NAMALWA (cell line): Measurements from ENCODE around the gene SLC1A2.

Experiments
- DNase-seq: peaks from one replicate; pipeline ENCODE4 v3.0.0-alpha.2; 2015; ENCODE audit warnings: low spot score

Gene SLC1A2

DNA sequence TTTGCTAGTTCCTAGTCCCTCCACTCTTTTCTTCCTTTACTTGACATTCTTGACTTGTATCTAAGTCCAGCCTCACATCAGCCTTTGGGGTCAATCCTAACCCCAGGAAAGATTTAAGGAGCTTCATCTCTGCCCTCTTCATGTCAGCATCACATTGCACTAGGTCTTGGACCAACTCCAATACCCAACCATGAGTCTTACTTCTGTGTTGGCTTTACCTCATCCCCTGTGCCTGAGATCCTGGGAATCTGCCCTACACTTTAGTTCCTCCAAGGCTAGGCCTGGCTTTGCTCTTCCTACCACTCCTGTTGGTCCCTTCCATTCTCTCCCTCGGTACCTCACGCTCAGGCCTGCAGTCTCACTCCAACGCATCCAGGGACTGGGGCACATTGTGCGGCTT is 117.0 kb downstream of the SLC1A2 start:
- no peak for DNase-seq

DNA sequence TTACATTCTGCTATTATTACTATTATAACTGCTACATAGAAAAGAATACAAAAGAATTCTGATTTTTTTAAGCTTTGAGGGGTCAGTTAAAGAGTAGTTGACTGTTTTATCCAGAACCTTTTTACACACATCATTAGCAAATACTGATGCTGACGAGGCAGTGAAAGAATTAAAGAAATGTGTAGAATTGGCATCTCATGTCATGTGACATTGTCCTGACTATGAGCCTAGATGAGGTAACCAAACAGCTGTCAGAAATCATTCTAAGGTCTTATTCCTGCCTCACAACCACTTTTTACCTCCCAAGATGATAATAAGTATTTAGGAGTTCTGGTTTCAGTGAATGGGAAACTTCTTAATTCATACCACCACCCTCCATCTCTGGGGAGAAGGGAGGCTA is 121.0 kb downstream of the SLC1A2 start:
- DNase-seq = no peak

DNA sequence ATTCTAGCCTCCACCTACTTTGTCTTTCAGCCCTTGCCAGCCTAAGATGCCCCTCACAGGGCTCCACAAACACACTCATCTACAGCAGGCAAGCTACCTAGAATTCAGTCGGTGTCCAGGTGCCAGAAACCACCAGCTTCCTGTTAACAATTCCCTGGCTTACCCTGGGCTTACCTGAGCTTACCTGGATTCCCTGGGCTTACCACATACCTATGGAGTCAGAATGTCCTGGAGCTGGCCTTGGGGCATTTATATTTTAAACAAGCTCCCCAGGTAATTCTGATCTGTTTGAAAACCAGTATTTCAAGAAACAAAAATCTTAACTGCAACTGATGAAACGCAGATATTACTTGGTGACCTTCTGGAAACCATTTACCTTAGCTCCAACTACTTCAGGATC is 123.6 kb downstream of the SLC1A2 start:
- no peak for DNase-seq

DNA sequence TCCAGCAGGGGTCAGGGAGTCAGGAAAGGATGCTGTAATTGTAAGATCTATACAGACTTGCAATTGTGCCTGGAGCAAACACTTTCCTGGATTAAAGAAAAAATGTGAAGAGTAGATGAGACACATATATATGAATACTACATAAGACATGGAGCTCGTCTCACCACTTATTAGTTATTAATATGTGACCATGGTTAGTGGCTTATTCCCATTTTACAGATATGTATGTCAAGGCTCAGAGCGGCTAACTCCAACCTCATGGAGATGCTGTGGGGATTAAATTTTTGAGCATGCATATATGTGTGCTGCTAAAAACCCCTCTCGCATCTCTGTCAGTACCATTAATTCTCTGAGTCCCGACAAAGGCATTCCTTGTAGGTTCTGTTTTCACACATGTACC is 125.7 kb downstream of the SLC1A2 start:
- DNase-seq = no peak

DNA sequence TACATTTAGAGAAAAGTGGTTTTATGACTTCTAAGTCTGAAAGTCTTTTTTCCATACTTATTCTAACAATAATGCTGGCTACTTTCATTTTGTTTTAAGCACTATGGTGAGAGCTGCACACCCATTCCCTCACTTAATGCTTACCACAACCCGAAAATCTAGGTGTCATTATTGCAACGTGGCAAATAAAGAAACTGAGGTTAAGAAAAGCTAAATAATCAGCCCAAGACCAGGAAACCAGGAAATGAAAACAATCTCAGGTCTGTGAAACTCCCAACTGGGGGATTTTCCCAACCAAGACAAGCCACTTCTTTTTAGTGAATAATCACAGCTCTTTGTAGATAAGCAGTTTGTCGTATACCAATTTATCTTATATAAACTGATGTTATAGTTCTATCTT is 126.3 kb downstream of the SLC1A2 start:
- no peak for DNase-seq

DNA sequence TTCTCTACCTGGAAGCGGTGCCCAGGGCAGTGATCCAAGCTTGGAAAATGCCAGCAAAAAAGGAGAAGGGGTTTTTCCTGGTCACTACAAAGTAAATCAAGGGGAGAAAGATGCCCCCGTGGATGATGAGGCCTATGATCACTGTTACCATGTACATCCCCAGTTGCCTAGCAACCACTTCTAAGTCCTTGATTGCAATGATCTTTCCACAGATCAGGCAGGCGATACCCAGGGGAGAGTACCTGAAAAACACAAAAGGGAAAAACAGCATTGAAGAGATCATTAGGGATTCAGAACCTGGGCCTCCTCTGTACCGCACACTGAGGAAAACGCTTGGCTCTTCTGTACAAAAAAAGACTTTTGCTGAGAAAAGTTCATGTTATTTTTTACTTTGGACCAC is 127.1 kb downstream of the SLC1A2 start:
- DNase-seq = no peak

DNA sequence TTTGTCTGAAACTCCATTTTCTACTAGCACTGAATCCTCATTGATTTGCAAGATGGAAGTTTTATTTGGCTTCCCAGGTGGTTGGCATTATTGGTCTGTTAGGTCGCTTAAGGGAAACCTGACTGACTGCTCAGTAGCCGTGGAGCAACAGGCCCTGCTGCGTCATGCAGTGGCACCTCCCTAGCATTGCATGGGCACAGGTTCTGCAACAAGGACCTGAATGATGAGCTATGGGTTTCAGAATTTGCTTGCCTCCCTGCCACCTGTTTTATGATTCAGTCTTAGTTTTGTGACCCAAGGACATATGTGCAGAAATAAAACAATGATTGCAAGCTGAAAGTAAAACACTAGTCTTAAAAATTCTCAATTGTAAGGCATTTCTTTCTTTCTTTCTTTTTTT is 128.5 kb downstream of the SLC1A2 start:
- no peak for DNase-seq

DNA sequence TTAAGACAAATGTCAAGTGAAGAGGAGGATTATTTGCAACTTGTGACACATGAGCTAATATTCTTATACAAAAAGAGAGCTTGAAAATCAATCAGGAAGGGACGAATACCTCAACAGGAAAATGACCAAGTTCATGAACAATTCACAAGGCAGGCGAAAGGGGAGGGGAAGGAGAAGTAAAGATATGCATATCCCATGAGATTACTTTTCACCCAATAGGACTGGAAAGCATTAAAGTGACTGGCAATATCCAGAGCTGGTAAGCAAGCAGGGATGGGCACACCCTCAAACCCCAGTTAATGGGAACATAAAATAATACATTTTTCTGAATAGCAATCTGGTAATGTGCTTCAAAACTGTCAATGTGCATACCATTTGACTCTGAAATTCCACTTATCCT is 129.5 kb downstream of the SLC1A2 start:
- no peak for DNase-seq

DNA sequence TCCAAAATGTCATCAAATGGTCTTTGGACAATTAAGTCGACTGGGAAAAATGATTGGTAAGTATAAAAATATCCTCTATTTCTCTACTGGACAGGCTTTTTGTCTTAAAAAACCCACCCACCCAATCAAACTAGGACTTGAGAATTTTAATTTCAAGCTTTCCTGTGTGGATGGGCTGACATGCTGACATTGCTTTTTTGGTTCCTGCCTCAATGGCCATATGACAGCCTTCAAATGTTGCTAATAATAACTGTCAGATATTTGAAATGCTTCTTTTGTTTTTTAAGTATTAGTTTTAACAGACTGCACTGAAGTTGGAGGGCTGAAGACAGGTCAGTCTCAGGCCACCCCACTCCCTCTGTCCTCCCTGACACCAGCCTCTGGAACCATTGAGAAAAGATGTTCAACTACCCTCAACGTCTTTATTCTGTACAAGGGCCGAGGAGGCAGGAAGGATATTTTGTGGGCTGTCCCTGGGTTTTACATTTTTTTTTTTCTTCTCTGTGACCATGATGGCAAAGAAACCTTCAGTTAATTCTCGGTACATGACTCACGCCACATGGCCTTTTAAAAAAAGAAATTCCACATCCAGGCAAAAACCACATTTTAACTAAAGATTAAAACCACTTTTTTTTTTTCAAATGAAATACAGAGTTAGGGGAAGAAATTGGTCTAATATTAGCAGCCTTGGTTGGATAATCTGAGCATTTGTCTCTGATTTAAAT is 130.4 kb downstream of the SLC1A2 start:
- DNase-seq = no peak

DNA sequence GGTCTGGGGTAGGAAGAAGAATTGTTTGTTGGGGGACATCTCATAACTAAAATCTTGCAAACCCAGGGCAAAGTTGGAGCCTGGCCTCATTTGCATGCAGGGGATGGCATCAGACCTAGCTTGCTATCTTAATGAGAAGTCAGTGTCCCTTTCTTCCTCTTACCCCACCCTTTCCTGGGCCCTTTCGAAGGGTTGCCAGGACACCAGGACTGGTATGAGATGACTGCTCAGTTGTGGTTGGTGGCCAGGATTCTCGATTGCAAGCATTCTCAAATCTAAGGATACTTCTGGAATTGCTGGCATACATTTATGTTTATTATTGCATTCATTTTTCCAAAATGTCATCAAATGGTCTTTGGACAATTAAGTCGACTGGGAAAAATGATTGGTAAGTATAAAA is 131.0 kb downstream of the SLC1A2 start:
- DNase-seq = no peak

DNA sequence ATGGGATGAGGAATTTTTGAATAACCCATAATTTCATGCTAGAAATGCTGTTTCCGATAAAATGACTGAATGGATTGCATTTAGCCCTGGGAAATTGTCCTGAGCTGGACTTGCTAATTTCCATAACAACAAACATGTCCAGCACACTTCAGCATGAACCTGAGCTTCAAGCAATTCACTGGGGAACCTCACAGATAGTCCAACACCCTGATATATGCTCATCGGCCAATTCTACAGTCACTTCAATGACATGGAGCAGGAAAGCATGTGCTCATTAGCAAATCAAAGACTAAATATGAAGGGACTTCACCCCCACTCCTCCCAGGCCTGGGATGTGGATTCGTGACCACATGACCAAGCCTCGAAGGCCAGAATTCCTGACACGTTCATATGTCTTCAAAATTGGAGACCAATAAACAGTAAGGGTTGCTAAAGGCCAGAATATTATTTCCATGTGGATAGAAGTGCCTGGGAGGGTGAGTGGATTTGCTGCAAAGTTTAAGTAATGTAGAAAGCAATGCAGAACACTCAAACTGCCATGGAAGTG is 131.9 kb downstream of the SLC1A2 start:
- DNase-seq = no peak

DNA sequence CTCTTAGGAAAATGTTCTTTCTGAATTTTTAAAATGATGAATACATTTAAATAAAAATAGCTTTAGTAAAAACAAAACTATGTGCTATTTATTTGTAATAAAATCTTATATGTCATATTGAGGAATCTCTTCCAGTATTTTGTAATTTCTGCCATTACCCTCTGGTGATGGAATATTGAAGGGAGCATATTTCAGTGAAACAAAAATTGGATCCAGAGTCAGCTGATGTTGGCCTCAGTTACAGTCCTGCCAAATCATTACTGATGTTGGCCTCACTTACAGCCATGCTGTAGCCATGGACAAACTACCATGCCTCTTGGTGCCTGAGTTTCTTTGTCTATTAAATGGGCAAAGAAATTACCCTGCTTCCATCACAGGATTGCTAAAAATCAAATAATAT is 133.2 kb downstream of the SLC1A2 start:
- no peak for DNase-seq

DNA sequence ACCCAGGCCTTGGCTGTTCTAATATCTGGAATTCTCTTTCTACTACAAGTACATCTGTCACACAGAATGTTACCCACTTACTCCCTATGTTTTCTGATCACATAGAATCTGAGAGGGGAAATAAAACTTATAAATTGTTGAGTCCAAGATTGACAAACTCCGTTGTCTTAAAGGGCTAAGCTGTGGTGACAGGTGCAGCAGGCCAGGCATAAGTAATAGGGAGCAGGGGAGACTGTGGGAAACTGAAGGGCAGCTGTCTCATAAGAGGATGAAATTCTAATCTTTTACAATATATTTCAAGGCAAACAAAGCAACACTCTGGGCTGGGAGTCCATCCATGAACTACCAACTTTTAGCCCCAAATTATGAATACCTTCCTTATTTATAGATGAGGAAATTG is 133.9 kb downstream of the SLC1A2 start:
- no peak for DNase-seq

DNA sequence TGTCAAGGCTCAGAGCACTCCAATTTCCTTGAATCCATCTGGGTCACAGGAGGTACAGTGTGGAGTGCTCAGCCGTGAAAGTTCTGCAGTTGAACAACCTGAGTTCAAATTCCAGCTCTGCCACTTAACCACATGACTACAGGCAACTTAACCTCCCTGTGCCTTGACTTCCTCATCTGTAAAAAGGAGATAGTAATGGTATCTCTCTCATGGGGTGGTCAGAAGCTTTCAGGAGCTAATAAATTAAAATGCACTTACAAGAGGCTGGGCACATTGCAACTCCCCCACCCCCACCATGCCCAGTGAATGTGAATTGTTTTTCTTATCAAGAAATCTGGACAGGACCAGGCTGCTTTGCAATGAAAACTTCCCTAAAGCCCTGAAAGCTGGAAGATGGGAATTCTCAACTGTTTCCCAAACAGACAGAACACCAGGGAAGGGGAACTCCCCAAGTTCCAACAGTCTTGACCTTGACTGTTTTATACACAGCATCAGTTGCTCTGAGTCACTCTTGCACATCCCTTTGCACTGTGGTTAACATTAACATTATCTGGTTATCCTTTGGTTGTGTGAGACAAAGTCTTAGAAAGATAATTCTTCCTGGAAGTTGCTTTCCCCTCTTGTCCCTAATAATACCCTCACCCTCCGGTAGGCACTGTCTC is 137.0 kb downstream of the SLC1A2 start:
- no peak for DNase-seq

DNA sequence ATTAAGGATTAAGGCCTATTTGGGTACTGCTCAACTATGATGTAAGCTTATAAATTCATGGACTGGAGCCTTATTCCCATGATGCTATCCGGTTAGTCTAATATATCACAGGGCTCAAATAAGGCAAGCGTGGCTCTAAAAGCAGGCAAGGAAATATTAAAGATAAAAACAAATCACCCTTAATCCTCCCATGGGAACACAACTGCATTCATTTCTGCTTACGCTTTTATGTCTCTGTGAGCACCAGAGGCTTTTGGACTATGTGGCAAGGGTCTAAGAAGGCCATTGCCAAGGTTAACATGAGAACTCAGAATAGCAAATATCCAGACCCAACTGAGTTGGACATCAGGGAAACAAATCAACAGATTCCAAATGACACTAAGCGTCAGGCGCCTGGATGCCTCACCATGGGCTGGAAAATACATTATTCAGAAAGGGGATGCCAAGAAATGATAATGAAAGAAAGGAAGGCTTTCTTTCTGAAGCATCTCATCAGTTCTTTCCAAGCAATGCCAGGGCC is 138.1 kb downstream of the SLC1A2 start:
- DNase-seq = no peak

DNA sequence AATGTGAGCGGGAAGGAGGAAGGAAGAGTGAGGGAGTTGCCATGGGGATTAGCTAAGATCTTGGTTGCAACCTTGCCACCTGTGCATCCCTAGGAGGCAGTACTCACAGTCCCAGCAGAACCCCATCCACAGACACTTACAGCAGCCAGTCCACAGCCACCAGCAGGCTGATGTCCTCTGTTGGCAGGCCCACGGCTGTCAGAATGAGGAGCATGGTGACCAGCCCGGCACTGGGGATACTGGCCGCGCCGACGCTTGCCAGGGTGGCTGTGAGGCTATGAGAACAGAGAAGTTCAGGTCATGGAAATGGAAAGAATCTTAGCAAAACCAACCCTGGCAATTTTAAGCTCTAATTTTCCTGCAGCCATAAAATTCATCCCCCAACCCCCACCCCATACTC is 138.6 kb downstream of the SLC1A2 start:
- no peak for DNase-seq

DNA sequence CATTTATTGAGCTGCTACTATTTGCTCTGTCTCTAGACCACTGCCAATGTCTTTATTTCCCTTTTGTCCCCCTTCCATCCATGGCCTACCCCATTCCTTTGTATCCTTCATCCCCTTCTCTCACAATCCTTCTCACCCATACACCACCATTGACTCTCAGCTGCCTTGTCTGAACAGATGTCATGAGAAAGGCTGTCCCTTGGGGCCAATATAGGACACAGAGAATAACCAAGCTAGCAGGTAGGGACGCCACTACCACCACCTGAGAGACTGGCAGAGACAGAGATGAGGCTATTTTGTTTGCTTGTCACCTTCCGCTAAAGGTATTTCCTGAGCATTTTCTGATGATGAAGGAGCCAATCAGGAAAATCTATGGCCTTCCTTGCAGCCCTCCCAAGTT is 141.5 kb downstream of the SLC1A2 start:
- no peak for DNase-seq

DNA sequence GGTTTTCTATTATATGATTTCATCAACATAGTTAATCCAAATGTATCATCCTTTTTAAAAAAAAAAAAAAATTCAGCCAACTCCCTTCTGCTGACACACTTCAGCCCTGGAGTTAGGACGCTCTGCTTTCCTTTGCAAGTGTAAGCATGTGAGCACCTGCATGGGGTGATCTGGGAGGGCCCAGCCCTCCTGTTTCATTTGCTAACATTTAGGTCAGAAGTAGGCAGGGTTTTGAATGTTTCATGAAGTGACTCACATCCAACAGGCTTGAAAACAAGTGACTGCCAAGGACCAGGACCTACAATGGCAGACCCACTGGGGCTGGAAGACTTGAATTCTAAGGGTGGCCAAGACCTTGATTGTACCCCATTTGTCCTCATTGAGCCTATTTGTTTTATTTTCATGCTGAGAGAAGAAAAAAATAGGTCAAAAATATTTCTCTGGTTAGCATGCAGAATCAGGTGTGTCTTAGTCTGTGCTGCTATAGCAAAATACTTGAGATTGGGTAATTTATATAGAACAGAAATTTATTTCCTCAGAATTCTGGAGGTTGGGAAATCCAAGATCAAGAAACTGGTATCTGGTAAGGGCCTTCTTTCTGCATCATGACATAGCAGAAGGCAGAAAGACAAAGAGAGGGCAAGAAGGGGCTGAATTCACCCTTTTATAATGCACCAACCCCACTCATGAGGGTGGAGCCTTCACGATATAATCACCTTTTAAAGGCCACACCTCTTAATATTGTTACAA is 142.8 kb downstream of the SLC1A2 start:
- no peak for DNase-seq

DNA sequence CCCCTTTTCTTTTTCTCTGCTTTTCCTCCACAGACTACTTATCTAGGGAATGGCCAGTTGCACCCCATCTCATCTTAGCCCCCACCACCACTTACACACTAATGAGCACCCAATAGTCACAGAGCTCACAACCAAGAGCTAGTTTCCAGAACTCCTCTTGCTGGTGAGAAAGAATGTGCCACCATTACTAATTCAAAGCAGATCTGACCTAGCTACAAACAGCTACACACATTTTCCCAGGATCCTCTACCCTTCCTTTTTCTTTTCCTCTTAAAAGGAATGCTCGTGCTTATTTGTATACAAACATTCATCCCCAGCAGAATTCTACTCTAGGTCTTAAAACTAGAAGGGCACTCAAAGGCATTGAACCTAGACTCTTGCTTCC is 143.6 kb downstream of the SLC1A2 start:
- DNase-seq = no peak

DNA sequence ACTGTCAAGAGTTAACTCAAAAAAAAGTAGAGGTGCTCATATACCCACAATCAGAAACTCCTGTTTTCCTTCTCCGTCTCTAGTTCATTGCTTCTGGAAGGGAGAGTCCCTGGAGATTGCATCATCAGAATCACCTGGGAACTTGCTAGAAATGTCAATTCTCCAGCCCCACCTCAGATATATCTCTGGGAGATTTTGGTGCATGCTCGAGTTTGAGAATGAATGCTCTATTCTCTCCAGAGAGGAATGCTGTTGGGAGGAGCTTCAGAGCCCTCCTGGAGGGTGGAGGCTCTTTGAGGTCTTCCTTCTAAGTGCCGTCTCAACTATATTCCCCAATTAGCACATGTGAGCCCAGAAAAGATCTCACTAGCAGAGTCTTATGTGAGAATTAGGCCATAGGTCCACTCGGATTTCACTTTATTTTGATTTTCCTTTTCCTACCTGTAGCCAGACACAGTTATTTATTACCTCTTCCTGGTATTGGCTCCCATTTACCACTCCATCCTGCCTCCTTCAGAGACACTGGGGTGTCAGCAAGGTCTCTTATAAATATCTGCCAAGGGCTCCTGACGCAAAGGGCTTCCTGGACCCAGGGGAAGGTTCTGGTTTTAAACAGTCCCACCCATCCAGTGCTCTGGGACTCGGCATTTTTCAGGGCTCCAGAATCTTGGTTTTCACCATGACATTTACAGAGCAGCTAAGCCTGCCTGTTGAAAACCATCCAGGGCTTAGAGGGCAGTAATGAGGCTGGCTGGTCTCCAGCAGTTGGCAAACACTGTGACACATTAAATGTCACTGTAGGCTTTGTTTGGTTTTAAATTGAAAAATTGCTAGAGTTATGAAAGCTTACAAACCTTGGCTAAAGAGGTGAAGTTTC is 144.2 kb downstream of the SLC1A2 start:
- DNase-seq = no peak

DNA sequence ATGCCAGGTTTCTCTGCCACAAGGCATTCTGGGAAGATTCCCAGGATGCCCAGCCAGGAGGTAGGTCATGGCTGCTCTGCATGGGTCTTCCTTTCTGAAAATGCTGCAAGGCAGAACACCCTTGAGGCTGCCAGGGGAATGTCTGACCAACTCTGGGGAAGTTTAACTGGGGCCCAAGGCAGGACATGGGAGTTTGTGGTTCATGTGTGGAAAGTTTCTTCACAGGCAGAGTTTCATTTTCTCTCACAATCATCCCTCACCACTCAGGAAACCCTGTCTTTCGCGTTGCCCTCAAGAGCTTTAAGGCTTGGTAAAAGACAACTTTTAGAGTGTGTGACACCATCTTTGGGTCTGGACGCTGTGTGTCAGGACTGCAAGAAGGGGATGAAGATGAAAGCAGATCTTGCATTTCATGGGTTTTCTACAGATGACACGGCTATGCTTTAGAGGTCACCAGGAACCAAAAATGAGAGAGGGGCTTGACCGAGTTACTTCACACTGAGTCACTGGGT is 146.9 kb downstream of the SLC1A2 start:
- DNase-seq = no peak

DNA sequence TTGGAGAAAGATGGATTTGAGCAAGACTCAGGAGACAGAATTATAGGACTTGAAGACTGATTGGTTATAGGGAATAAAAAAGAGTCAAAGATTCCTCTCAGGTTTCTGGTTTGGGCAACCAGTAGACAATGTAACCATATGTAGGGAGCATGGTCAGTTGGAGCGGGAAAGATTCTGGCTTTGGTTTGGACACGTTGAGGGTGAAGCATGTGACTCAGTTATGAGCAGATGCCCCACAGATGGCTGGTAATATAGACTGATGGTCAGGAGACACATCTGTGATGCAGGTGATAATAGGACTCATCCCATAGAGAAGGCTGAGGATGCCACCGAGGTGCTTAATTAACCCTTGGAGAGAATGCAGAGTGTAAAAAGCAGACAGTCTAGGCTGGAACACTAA is 148.3 kb downstream of the SLC1A2 start:
- DNase-seq = no peak
